DND-41 (cell line): ENCODE data around the gene MINDY4.

Source experiments
- ATAC-seq: fragments of 200-7000 bp; cut with Tn5 transposase; 3 replicates; pipeline ENCODE4 v1.9.1; 2021; ENCODE audit warnings: low read depth; ENCODE audit not compliant: insufficient read depth
- DNase-seq: peaks from one replicate; pipeline ENCODE4 v3.0.0-alpha.2; 2020
- H2AFZ ChIP-seq: 2 replicates; pipeline ENCODE4 v1.6.0; 2012; ENCODE audit warnings: low read depth, low read length
- H3K27ac ChIP-seq: 2 replicates; pipeline ENCODE4 v1.5.1; 2012; ENCODE audit warnings: low read length, inconsistent platforms
- H3K27me3 ChIP-seq: fragments of 200-600 bp; sonication (generic); 2 replicates; pipeline ENCODE4 v1.6.0; 2012; ENCODE audit warnings: low read length, mild to moderate bottlenecking, inconsistent platforms; ENCODE audit not compliant: insufficient read depth, poor library complexity
- H3K36me3 ChIP-seq: 2 replicates; pipeline ENCODE4 v1.5.1; 2012; ENCODE audit warnings: low read length, inconsistent platforms; ENCODE audit not compliant: insufficient read depth
- H3K4me1 ChIP-seq: 2 replicates; pipeline ENCODE4 v1.5.1; 2012; ENCODE audit warnings: mild to moderate bottlenecking, low read length; ENCODE audit not compliant: insufficient read depth
- H3K4me2 ChIP-seq: 2 replicates; pipeline ENCODE4 v1.6.0; 2012; ENCODE audit warnings: mild to moderate bottlenecking, moderate library complexity, low read length, inconsistent platforms; ENCODE audit not compliant: insufficient read depth
- H3K4me3 ChIP-seq, 2 experiments: fragments of 200-600 bp in 1 of 2; shearing (Covaris generic) in 1 of 2; 2 replicates each; pipeline ENCODE4 v1.5.1; 2012 to 2016; ENCODE audit warnings: inconsistent platforms in 2 of 2, low read length in 2 of 2, mild to moderate bottlenecking in 2 of 2, low read depth in 1 of 2, moderate library complexity in 1 of 2
- H3K79me2 ChIP-seq: 2 replicates; pipeline ENCODE4 v1.6.0; 2012; ENCODE audit warnings: low read length, inconsistent platforms; ENCODE audit not compliant: insufficient read depth
- H3K9ac ChIP-seq: 2 replicates; pipeline ENCODE4 v1.6.0; 2012; ENCODE audit warnings: low read depth, mild to moderate bottlenecking, inconsistent platforms, low read length, moderate library complexity
- H3K9me3 ChIP-seq: 2 replicates; pipeline ENCODE4 v1.5.1; 2012; ENCODE audit warnings: low read length, moderate library complexity, mild to moderate bottlenecking, inconsistent platforms; ENCODE audit not compliant: insufficient read depth, severe bottlenecking
- H4K20me1 ChIP-seq: 2 replicates; pipeline ENCODE4 v1.6.0; 2012; ENCODE audit warnings: low read length; ENCODE audit not compliant: insufficient read depth
- CTCF ChIP-seq: IDR thresholded peaks from 2 replicates; pipeline ENCODE4 v1.5.1; 2012; ENCODE audit warnings: borderline replicate concordance, low read length, moderate library complexity, mild to moderate bottlenecking; ENCODE audit not compliant: poor library complexity, severe bottlenecking; ENCODE audit errors: extremely low read depth
- EZH2 ChIP-seq: IDR thresholded peaks from 3 replicates; pipeline ENCODE4 v1.6.1; 2012; ENCODE audit warnings: borderline replicate concordance, low read depth, mild to moderate bottlenecking, moderate library complexity, low read length, inconsistent platforms; ENCODE audit not compliant: severe bottlenecking

Gene MINDY4

GRCh38 chr7:30802812-30803211 lies 31.6 kb downstream of the MINDY4 start:
- ATAC-seq: no peak

GRCh38 chr7:30804078-30804661 lies 33.0 kb downstream of the MINDY4 start:
- no peaks in the 10 kb centered on the region for H3K9me3 ChIP-seq
- TF ChIP-seq CTCF (no peak), EZH2 (no peak)
- H3K4me3 ChIP-seq: no peak overlapping the region
- no peaks in the 10 kb centered on the region for H3K79me2 ChIP-seq
- ATAC-seq (no peak), DNase-seq (no peak)
- H4K20me1 ChIP-seq: peaks cover 8% of the 10 kb centered on the region; the same call in 1 of the 2 replicates
- H3K27ac ChIP-seq: no peak overlapping the region
- H2AFZ ChIP-seq: no peak overlapping the region
- peaks cover 19% of the 10 kb centered on the region for H3K4me1 ChIP-seq
- no peak overlapping the region for H3K9ac ChIP-seq
- no peaks in the 10 kb centered on the region for H3K27me3 ChIP-seq
- H3K4me2 ChIP-seq: no peak overlapping the region
- H3K36me3 ChIP-seq: no peaks in the 10 kb centered on the region

More at GRCh38 chr7:30802812-30803211, 31.6 kb downstream of the MINDY4 start:
- no peak for TF ChIP-seq EZH2
- H3K9ac ChIP-seq: no peak overlapping the region
- DNase-seq: no peak
- no peaks in the 10 kb centered on the region for H3K36me3 ChIP-seq
- H3K4me2 ChIP-seq: no peak overlapping the region
- no peaks in the 10 kb centered on the region for H3K9me3 ChIP-seq
- H3K4me3 ChIP-seq: no peak overlapping the region
- H3K4me1 ChIP-seq: peaks cover 21% of the 10 kb centered on the region
- peaks cover 8% of the 10 kb centered on the region; the same call in 1 of the 2 replicates for H4K20me1 ChIP-seq
- no peaks in the 10 kb centered on the region for H3K27me3 ChIP-seq
- no peaks in the 10 kb centered on the region for H3K79me2 ChIP-seq
- H2AFZ ChIP-seq: no peak overlapping the region
- no peak overlapping the region for H3K27ac ChIP-seq

GRCh38 chr7:30805081-30805691 lies 34.0 kb downstream of the MINDY4 start:
- Histone ChIP-seq H3K4me3 (no peak overlapping the region), H3K4me1 (peaks cover 17% of the 10 kb centered on the region), H3K27ac (no peak overlapping the region)

More at GRCh38 chr7:30805081-30805691, 34.0 kb downstream of the MINDY4 start:
- H3K4me2 ChIP-seq: no peak overlapping the region
- no peak overlapping the region for H2AFZ ChIP-seq
- TF ChIP-seq EZH2 (no peak), CTCF (no peak)
- H3K9ac ChIP-seq: no peak overlapping the region
- H3K9me3 ChIP-seq: no peaks in the 10 kb centered on the region
- no peaks in the 10 kb centered on the region for H3K36me3 ChIP-seq
- no peak for ATAC-seq
- no peaks in the 10 kb centered on the region for H3K27me3 ChIP-seq
- DNase-seq: no peak
- peaks cover 3% of the 10 kb centered on the region; the same call in 1 of the 2 replicates for H4K20me1 ChIP-seq
- H3K79me2 ChIP-seq: no peaks in the 10 kb centered on the region
